ENCODE results near the gene TOMM70.

GRCh38 chr3:100360757-100361496, 40.0 kb downstream of the TOMM70 start:
- TF ChIP-seq EZH2 (optimal IDR thresholded peaks at IDR 0.05; ENCODE audit: low read depth, low read length) (no peak), CTCF (IDR thresholded peaks at IDR 0.05; ENCODE audit: low read length) (no peak)
